NCI-H510A treated with DMSO at 0.1 percent for 48 hours (cell line): ENCODE results near the gene ATF6B.
"Not testable (repeated sequence)": the region's sequence is repeated elsewhere in the genome, so short reads cannot be mapped to it uniquely, and the experiment has no call there.

Source experiments
- DNase-seq: peaks from one replicate; lab custom pipeline; 2025; lab: John Stamatoyannopoulos, UW

ATF6B gene

DNA sequence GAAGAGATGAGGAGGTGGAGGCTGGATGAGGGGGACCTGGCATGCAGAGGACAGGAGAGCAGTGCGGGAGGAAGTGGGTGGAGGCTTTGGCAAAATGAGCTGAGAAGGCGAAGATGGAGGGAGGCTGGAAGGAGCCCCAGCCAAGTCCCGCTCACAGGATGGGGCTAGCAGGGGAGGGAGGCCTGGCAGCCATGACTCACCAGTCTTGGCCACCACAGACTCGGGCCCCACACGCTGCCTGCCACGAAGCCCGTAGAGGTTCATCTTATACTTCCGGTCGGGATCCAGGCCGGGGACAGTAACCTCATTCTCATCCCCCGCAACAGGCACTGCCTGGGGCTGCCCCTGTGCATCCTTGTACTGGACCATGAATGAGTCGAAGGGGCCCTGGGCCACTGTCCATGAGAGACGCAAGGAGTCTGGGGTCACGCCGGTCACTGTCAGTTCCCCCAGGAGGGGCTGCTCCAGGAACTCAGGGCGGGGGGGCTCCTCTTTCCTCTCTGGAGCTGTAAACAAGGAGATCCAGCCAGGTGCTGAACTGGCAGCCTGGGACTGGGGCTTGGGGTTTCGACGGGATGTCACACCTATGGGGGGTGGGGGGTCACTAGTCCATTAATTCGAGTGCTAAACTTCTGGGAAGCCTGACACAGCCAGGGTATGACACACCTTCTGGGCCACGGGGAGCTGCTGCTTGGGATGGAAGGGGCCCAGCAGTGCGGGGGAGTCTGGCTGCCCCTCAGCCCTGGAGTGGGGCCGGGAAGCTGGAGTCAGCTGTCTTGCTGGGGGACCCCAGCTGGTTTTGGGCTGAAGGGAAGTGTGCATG lies 46.7 kb downstream of the ATF6B start:
- no peak for DNase-seq

DNA sequence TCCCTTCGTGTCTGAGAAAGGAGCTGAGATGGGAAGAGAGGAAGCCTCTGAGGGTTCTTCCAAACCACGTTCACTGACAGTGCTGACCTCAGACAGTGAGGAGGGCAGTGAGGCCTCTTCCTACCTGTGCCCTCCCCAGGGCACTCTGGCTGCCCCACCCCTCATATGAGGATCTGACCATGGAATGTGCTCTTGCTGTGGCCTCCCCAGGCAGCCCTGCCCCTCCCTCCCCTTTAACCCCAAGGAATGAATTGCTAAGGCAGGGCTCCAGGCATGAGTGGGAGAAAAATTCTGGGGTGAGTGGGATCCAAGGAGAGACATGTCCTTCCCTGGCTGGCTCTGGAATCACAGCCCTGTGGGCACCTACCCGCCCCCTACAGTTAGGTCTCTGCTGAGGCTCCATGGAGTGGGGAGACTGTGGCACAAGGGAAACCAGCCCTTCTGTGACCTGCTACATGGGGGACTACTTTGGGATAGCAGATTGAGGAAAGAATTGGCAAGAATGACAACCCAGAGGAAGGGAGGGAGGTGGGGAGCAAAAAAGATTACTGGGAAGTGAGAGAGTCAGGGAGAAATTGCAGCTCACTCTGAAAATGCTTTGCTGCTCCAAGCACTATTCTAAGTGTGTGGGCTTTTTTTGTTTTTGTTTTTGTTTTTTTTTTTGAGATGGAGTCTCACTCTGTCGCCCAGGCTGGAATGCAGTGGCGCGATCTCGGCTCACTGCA lies 48.3 kb downstream of the ATF6B start:
- no peak for DNase-seq

DNA sequence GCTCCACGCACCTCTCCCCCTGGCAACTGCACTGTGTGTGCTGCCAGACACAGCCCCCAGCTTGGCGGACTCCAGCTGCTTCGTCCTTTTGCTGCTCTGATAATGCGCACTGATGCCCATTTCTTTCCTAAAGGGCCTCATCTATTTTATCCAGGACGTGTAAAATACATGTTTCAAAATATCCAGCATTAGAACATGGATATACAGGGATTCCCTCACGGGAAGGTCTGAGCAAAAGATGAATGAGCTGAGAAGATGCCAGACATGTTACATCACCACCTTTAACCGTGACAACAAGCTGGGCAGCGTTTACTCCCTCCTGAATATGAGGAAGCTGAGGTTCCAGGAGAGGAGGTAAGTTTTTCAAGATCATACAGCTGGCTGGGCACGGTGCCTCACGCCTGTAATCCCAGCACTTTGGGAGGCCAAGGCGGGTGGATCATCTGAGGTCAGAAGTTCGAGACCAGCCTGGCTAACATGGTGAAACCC lies 51.7 kb downstream of the ATF6B start:
- DNase-seq = no peak

DNA sequence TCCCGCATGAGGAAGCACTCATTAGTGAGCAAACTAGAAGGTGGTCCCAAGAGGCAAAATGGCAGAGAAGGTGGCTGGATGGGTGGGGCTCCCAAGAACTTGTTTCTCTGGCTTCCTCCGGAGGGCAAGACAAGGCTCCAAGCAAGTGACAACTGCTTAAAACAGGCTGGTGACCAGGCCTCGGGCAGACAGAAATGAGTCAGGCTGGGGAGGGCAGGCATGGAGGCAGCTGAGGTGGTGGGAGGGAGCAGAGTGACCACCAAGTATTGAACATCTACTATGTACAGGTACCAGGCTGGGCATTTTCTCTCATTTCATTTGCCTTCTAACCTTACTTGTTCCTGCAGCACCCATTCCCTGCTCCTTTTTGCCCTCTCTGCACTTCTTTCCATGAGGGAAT lies 52.3 kb downstream of the ATF6B start:
- no peak for DNase-seq

DNA sequence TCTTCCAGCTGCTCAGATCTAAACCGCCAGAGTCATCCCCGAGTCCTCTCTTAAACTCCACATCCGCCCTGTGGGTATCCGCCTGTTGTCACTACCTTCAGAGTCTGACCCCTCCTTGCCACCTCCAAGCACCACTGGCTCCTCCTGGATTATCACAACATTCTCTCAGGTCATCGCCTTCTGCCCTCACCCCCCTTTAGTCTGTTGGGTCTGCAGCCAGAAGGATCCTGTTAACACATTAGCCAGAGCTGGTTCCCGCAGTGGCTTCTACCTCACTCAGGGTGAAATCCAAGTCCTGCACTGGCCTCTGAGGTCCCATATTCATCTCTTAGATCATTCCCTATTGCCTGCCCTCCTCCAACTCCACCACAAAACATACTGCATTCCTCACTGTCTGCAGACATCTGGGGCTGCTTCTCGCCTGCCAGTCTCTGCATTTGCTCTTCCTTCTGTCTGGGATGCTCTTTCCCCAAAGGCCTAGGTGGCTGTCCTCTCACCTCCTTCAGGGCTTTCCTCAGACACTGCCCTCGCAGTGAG lies 53.0 kb downstream of the ATF6B start:
- no peak for DNase-seq

DNA sequence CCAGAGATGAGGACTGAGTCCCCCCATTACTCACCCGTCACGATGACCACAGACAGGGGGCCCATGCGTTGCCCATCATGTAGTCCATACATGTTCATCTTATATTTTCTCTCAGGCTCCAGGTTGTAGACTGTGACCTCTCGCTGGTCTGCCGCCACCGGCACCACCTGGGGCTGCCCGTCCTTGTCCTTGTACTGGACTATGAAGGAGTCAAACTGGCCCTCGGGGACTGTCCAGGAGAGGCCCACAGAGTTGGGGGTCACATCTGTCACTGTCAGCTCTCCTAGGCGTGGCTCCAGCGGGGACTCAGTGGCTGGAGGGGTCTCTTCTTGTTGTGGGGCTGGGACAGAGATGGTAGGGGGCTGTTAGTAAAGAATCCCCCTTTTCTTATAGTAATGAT lies 54.4 kb downstream of the ATF6B start:
- no peak for DNase-seq

DNA sequence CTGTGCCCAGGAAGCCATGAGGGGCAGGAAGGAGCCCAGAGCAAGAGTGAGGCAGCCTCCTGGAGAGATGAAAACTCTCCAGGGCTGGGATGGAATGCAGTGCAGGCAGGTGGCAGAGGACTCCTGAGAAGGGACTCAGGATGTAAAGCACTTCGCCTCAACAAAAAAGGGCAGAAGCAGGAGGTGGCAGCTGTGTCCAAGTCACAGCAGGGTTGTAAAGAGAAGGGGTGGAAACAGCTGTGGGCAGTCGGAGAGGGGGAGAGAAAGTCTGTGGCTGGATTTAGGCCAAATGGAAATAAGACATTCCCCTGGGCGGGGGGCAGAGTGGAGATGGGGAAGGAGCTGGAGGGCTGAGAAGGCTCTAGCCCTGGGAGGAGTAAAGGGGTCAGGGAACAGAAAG lies 54.9 kb downstream of the ATF6B start:
- DNase-seq = no peak

DNA sequence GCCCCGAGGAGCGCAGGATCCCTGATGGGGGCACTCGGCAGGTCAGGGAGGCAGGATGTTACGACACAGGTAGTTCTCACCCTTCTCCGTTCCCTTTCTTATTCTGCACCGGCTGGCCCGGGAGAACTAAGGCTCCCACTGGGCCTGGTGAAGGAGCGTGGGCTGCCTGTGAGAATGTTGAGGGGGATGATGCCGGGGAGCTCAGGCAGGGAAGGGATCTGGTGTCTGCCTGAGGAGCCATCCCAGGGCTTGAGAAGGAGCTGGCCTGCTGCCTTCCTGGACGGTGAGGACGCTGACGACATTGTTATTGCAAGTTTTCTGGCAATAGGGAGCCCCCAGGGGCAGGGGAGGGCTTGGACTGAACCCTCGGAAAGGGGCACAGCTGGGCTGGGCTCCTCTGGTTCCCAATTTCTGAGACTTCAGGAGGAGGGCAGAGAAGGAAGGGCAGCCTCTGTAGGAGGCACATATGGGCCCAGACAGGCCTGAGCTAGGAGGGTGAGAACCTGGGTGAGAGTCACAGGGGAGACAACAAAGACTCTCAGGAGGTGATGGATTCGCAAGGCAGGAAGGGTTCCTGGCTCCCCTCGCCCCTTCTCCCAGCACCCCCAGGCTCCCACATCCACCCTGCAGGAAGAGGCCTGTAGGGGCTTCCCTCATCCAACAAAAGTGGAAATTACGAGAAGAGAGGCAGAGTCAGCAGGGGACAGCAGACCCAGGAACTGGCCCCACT lies 57.1 kb downstream of the ATF6B start:
- no peak for DNase-seq

DNA sequence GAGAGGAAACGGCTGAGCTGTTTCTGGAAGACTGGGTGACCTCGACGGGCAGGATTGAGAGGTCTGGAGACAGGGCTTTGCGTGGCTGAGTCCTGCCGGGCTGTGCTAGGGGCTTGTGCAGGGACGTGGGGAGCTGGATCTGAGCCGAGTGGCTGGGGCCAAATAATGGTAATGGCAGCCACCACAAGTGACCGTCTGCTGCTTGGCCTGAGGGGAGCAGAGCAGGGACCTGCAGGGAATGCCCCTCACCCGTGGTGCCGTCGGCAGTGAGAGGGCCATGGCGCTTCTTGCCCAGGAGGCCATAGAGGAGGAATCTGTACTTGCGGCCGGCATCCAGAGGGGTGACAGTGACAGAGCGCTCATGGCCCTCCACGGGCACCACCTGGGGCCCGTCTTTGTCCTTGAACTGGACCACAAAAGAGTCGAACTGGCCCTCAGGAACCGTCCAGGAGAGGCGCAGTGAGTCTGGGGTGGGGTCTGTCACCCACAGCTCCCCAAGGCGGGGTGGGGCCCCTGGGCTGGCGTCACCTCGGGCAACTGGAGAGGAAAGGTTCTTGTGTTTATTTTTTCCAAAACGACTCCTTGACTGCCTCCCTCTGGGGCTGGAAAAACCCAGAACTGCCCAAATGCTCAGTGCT lies 58.0 kb downstream of the ATF6B start:
- no peak for DNase-seq

DNA sequence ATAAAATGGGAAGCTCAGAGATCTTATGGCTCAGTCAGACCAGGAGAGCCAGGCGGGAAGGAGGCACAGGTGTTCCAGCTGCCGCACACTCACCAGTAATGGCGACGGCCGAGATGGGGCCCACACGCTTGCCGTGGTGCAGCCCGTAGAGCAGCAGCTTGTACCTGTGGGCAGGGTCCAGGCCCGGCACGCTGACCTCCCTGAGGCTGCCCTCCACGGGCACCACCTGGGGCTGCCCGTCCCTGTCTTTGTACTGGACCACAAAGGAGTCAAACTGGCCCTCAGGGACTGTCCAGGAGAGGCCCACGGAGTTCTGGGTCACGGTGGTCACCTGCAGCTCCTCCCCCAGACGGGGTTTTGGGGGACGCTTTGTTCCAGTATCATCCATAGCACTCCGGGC lies 58.6 kb downstream of the ATF6B start:
- DNase-seq = no peak

DNA sequence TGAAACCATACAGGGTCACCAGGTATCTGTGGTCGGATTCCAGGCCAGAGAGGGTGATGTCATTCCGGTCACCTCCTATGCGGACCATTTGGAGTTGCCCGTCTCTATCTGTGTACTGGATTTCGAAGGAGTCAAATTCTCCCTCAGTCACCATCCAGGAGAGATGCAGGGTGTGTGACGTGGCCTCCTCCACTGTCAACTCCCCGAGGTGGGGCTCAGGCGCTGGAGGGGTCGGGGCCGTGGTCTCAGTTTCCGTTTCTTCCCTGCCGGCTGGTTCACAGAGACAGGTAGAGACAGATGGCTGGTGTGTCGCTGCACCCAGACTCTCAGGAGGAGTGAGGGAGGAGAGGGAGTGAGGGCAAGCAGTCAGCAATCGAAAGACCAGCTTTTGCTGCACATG lies 59.2 kb downstream of the ATF6B start:
- no peak for DNase-seq

DNA sequence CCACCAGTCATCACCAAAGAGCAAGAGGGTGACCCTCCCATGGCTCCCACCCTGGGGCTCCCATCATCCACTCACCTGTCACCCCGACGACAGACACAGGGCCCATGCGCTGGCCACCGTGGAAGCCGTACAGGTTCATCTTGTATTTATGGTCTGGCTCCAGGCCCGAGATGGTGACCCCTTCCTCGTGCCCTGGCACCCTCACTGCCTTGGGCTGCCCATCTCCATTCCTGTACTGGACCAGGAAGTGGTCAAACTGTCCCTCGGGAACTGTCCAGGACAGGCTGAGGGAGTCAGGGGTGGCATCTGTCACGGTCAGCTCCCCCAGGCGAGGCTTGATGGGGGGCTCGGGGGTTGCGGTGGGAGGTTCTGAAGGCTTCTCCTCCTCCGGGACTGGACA lies 59.7 kb downstream of the ATF6B start:
- not testable (repeated sequence) for DNase-seq

DNA sequence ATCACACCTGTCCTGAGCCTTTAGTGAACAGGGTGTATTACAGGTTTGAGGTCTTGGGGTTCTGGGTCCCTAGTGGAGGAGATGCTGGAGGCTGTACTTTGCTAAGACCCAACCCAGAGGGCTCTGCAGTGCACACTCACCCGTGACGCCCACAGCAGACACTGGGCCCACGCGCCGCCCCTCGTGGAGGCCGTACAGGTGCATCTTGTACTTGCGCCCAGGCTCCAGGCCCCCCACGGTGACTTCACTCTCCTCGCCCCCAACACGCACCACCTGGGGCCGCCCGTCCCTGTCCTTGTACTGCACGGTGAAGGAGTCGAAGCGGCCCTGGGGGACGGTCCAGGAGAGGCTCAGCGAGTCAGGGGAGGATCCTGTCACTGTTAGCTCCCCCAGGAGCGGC lies 60.5 kb downstream of the ATF6B start:
- DNase-seq = not testable (repeated sequence)
